DND-41 (cell line): ENCODE measurements around the gene DHX15.
"Not testable (repeated sequence)": the region's sequence is repeated elsewhere in the genome, so short reads cannot be mapped to it uniquely, and the experiment has no call there.

Experiments used
- ATAC-seq: fragments of 200-7000 bp; cut with Tn5 transposase; 3 replicates; pipeline ENCODE4 v1.9.1; 2021; ENCODE audit warnings: low read depth; ENCODE audit not compliant: insufficient read depth
- DNase-seq: peaks from one replicate; pipeline ENCODE4 v3.0.0-alpha.2; 2020
- H2AFZ ChIP-seq: 2 replicates; pipeline ENCODE4 v1.6.0; 2012; ENCODE audit warnings: low read depth, low read length
- H3K27ac ChIP-seq: 2 replicates; pipeline ENCODE4 v1.5.1; 2012; ENCODE audit warnings: low read length, inconsistent platforms
- H3K27me3 ChIP-seq: fragments of 200-600 bp; sonication (generic); 2 replicates; pipeline ENCODE4 v1.6.0; 2012; ENCODE audit warnings: low read length, mild to moderate bottlenecking, inconsistent platforms; ENCODE audit not compliant: insufficient read depth, poor library complexity
- H3K36me3 ChIP-seq: 2 replicates; pipeline ENCODE4 v1.5.1; 2012; ENCODE audit warnings: low read length, inconsistent platforms; ENCODE audit not compliant: insufficient read depth
- H3K4me1 ChIP-seq: 2 replicates; pipeline ENCODE4 v1.5.1; 2012; ENCODE audit warnings: mild to moderate bottlenecking, low read length; ENCODE audit not compliant: insufficient read depth
- H3K4me2 ChIP-seq: 2 replicates; pipeline ENCODE4 v1.6.0; 2012; ENCODE audit warnings: mild to moderate bottlenecking, moderate library complexity, low read length, inconsistent platforms; ENCODE audit not compliant: insufficient read depth
- H3K4me3 ChIP-seq, 2 experiments: fragments of 200-600 bp in 1 of 2; shearing (Covaris generic) in 1 of 2; 2 replicates each; pipeline ENCODE4 v1.5.1; 2012 to 2016; ENCODE audit warnings: inconsistent platforms in 2 of 2, low read length in 2 of 2, mild to moderate bottlenecking in 2 of 2, low read depth in 1 of 2, moderate library complexity in 1 of 2
- H3K79me2 ChIP-seq: 2 replicates; pipeline ENCODE4 v1.6.0; 2012; ENCODE audit warnings: low read length, inconsistent platforms; ENCODE audit not compliant: insufficient read depth
- H3K9ac ChIP-seq: 2 replicates; pipeline ENCODE4 v1.6.0; 2012; ENCODE audit warnings: low read depth, mild to moderate bottlenecking, inconsistent platforms, low read length, moderate library complexity
- H3K9me3 ChIP-seq: 2 replicates; pipeline ENCODE4 v1.5.1; 2012; ENCODE audit warnings: low read length, moderate library complexity, mild to moderate bottlenecking, inconsistent platforms; ENCODE audit not compliant: insufficient read depth, severe bottlenecking
- H4K20me1 ChIP-seq: 2 replicates; pipeline ENCODE4 v1.6.0; 2012; ENCODE audit warnings: low read length; ENCODE audit not compliant: insufficient read depth
- CTCF ChIP-seq: IDR thresholded peaks from 2 replicates; pipeline ENCODE4 v1.5.1; 2012; ENCODE audit warnings: borderline replicate concordance, low read length, moderate library complexity, mild to moderate bottlenecking; ENCODE audit not compliant: poor library complexity, severe bottlenecking; ENCODE audit errors: extremely low read depth
- EZH2 ChIP-seq: IDR thresholded peaks from 3 replicates; pipeline ENCODE4 v1.6.1; 2012; ENCODE audit warnings: borderline replicate concordance, low read depth, mild to moderate bottlenecking, moderate library complexity, low read length, inconsistent platforms; ENCODE audit not compliant: severe bottlenecking

The DHX15 gene

GRCh38 chr4:24507439-24507838, 76.9 kb downstream of the DHX15 start:
- Histone ChIP-seq H2AFZ (no peak overlapping the region), H3K27me3 (no peaks in the 10 kb centered on the region), H3K9me3 (no peaks in the 10 kb centered on the region), H3K36me3 (no peaks in the 10 kb centered on the region), H3K27ac (no peak overlapping the region), H4K20me1 (no peaks in the 10 kb centered on the region; the same call in 1 of the 2 replicates), H3K4me3 (no peak overlapping the region), H3K4me2 (no peak overlapping the region), H3K9ac (no peak overlapping the region), H3K79me2 (no peaks in the 10 kb centered on the region), H3K4me1 (no peaks in the 10 kb centered on the region)
- DNase-seq = no peak
- ATAC-seq = peak; percentile 25; the same call in 1 of the 3 replicates
- TF ChIP-seq CTCF (no peak), EZH2 (no peak)

GRCh38 chr4:24503090-24503489, 81.3 kb downstream of the DHX15 start:
- not testable (repeated sequence) for H3K4me1 ChIP-seq, ATAC-seq, H3K9me3 ChIP-seq, H3K27me3 ChIP-seq, H3K79me2 ChIP-seq, H3K9ac ChIP-seq, H4K20me1 ChIP-seq, H2AFZ ChIP-seq, H3K36me3 ChIP-seq, DNase-seq, H3K4me2 ChIP-seq, H3K4me3 ChIP-seq, H3K27ac ChIP-seq

- H3K9me3 ChIP-seq = no peaks in the 10 kb centered on the region
- H2AFZ ChIP-seq = no peak overlapping the region
- no peak for TF ChIP-seq CTCF
- no peak for TF ChIP-seq EZH2
- H3K4me2 ChIP-seq = no peak overlapping the region
- H3K27me3 ChIP-seq = no peaks in the 10 kb centered on the region
- H3K9ac ChIP-seq = no peak overlapping the region
- H3K4me3 ChIP-seq = no peak overlapping the region
- no peak overlapping the region for H3K27ac ChIP-seq
- no peak for DNase-seq
- H4K20me1 ChIP-seq = no peaks in the 10 kb centered on the region
- no peaks in the 10 kb centered on the region for H3K4me1 ChIP-seq
- H3K79me2 ChIP-seq = no peaks in the 10 kb centered on the region
- no peak for ATAC-seq
- no peaks in the 10 kb centered on the region for H3K36me3 ChIP-seq
Observed at GRCh38 chr4:24497221-24497620, 87.1 kb downstream of the DHX15 start.

GRCh38 chr4:24496597-24496996, 87.8 kb downstream of the DHX15 start:
- Histone ChIP-seq H3K4me2 (no peak overlapping the region), H3K4me3 (no peak overlapping the region), H3K4me1 (no peaks in the 10 kb centered on the region), H4K20me1 (no peaks in the 10 kb centered on the region), H3K27ac (no peak overlapping the region), H3K9me3 (no peaks in the 10 kb centered on the region), H3K27me3 (no peaks in the 10 kb centered on the region), H3K36me3 (no peaks in the 10 kb centered on the region), H2AFZ (no peak overlapping the region), H3K9ac (no peak overlapping the region), H3K79me2 (no peaks in the 10 kb centered on the region)
- ATAC-seq (no peak), DNase-seq (no peak)
- TF ChIP-seq CTCF = no peak
- no peak for TF ChIP-seq EZH2
